K562 (cell line): ENCODE measurements around the gene DIP2B. TPM values are rescaled to one million over a fixed set of nuclear protein-coding genes. Genes with fewer than 3 reads are reported as not detected.

Experiments used
- AFF1 ChIP-seq, 2 experiments: fragments of 450-650 bp; IDR thresholded peaks; 2 replicates each; pipeline ENCODE4 v1.6.1; 2018; ENCODE audit warnings: mild to moderate bottlenecking in 2 of 2, low read depth in 1 of 2; ENCODE audit not compliant: partially characterized antibody in 2 of 2
- EWSR1 ChIP-seq: fragments of 450-650 bp; IDR thresholded peaks from 2 replicates; pipeline ENCODE4 v1.6.1; 2018; ENCODE audit warnings: borderline replicate concordance, mild to moderate bottlenecking, low read depth, moderate library complexity; ENCODE audit not compliant: partially characterized antibody
- HDAC8 ChIP-seq: fragments of 450-650 bp; IDR thresholded peaks from 2 replicates; pipeline ENCODE4 v1.6.1; 2016; ENCODE audit warnings: mild to moderate bottlenecking, missing genetic modification characterization, moderate library complexity, missing compliant biosample characterization
- HLTF ChIP-seq: fragments of 450-650 bp; IDR thresholded peaks from 2 replicates; pipeline ENCODE4 v1.6.1; 2016
- MEIS2 ChIP-seq: fragments of 450-650 bp; IDR thresholded peaks from 2 replicates; pipeline ENCODE4 v1.6.1; 2014; ENCODE audit warnings: mild to moderate bottlenecking; ENCODE audit not compliant: partially characterized antibody
- POLR2AphosphoS5 ChIP-seq: IDR thresholded peaks from 2 replicates; pipeline ENCODE4 v1.6.1; 2011; ENCODE audit warnings: mild to moderate bottlenecking, low read depth, low read length, moderate library complexity; ENCODE audit not compliant: control insufficient read depth, insufficient read depth
- POLR2H ChIP-seq: IDR thresholded peaks from 2 replicates; pipeline ENCODE4 v1.6.1; 2016; ENCODE audit warnings: missing genetic modification characterization, low read depth, mild to moderate bottlenecking, control low read depth, missing compliant biosample characterization, moderate library complexity
- TEAD2 ChIP-seq: fragments of 450-650 bp; IDR thresholded peaks from 2 replicates; pipeline ENCODE4 v1.6.1; 2016; ENCODE audit warnings: missing genetic modification characterization, control low read depth, missing compliant biosample characterization
- YBX1 ChIP-seq: fragments of 450-650 bp; IDR thresholded peaks from 2 replicates; pipeline ENCODE4 v1.7.1; 2016; ENCODE audit warnings: mild to moderate bottlenecking
- ZBED1 ChIP-seq: IDR thresholded peaks from 2 replicates; pipeline ENCODE4 v1.6.1; 2014
- ZBTB11 ChIP-seq, 3 experiments: fragments of 200-800 bp in 1 of 3; fragments of 250-450 bp in 1 of 3; fragments of 450-650 bp in 1 of 3; sonication (Bioruptor Pico) in 1 of 3; sonication (Bioruptor generic) in 1 of 3; formaldehyde crosslinking in 1 of 3; IDR thresholded peaks; 2 replicates each; pipeline versions ENCODE4 v1.6.1 to v1.8.0; 2016 to 2022; ENCODE audit warnings: mild to moderate bottlenecking in 2 of 3, missing genetic modification characterization in 2 of 3, missing compliant biosample characterization in 1 of 3, moderate library complexity in 1 of 3
- ZNF398 ChIP-seq: fragments of 250-450 bp; sonication (Bioruptor Pico); IDR thresholded peaks from 2 replicates; pipeline ENCODE4 v1.8.0; 2021; ENCODE audit warnings: moderate library complexity, mild to moderate bottlenecking, inconsistent platforms
- polyA plus RNA-seq, 8 experiments: library from polyadenylated mRNA; depleted of rRNA in 4 of 8; stranded (reverse) in 5 of 8; unstranded in 3 of 8; fragments of >200 nt; fragmentation: Nextera tagmentation in 2 of 8; fragmentation: Illumina TruSeq in 1 of 8; extraction: Ambion mirVana in 2 of 8; extraction: Trizol in 1 of 8; gene quantifications; 2 replicates each; pipeline versions ENCODE4 v1.2.1 to v1.2.3, GENCODE V29; 2011 to 2014; ENCODE audit warnings: inconsistent platforms in 1 of 8, missing spikeins in 1 of 8
- total RNA-seq, 7 experiments: library from RNA; depleted of rRNA in 6 of 7; stranded (reverse); fragments of >200 nt in 6 of 7; fragmentation: Illumina TruSeq in 2 of 7; extraction: Trizol in 2 of 7; gene quantifications; 2 replicates each; pipeline versions ENCODE4 v1.2.1 to v1.2.3, GENCODE V29; 2011 to 2021; ENCODE audit warnings: low replicate concordance in 1 of 7
- TF ChIP-seq, protein P1 (sequence below): sonication (generic); formaldehyde crosslinking; IDR thresholded peaks from 2 replicates; pipeline ENCODE4 v1.9.0; 2022; ENCODE audit warnings: mild to moderate bottlenecking, missing genetic modification reagents
- TF ChIP-seq, protein P2 (sequence below): fragments of 450-650 bp; IDR thresholded peaks from 2 replicates; pipeline ENCODE4 v1.6.1; 2016

DIP2B gene
- total and polyA plus RNA-seq, 9 of the 15 experiments (the other 6 are each of a cell fraction or from before 2014, with no cell fraction given): 4.6 to 26.1 (median 18.8) TPM

- TF ChIP-seq ZBTB11 (CRISPR knock-in tag; IDR thresholded peaks at IDR 0.05) (peak in 1 of 3 experiments; percentile 91; a peak in 3 of 6 replicates), AFF1 (IDR thresholded peaks at IDR 0.05; ENCODE audit: low read depth in 1 of 2, partially characterized antibody in 2 of 2) (peak in 1 of 2 experiments; percentile 71), POLR2AphosphoS5 (peak; percentile 85), ZBED1 (no peak), ZNF398 (CRISPR knock-in tag) (no peak), TEAD2 (tag) (0 out of 2 replicates have a peak, but pooled peaks have one; percentile 11), POLR2H (peak; percentile 90), HDAC8 (tag) (no peak), HLTF (peak; percentile 73; the same call in 1 of the 2 replicates), YBX1 (no peak), EWSR1 (no peak), MEIS2 (peak; percentile 8)
- TF ChIP-seq, protein P1, sequence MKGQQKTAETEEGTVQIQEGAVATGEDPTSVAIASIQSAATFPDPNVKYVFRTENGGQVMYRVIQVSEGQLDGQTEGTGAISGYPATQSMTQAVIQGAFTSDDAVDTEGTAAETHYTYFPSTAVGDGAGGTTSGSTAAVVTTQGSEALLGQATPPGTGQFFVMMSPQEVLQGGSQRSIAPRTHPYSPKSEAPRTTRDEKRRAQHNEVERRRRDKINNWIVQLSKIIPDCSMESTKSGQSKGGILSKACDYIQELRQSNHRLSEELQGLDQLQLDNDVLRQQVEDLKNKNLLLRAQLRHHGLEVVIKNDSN (CRISPR knock-in tag): peak; percentile 96
- TF ChIP-seq, protein P2, sequence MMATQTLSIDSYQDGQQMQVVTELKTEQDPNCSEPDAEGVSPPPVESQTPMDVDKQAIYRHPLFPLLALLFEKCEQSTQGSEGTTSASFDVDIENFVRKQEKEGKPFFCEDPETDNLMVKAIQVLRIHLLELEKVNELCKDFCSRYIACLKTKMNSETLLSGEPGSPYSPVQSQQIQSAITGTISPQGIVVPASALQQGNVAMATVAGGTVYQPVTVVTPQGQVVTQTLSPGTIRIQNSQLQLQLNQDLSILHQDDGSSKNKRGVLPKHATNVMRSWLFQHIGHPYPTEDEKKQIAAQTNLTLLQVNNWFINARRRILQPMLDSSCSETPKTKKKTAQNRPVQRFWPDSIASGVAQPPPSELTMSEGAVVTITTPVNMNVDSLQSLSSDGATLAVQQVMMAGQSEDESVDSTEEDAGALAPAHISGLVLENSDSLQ: peak; percentile 51; the same call in 1 of the 2 replicates
These were observed 259.0 kb downstream of the DIP2B start, which contains the start of gene ATF1 (continued) for GRCh38 chr12:50763639-50764285.
